Globus pallidus (tissue), 1 donor: ENCODE data around the gene TEX53.

Experiments
- DNase-seq: peaks from one replicate; pipeline ENCODE4 v3.0.0-alpha.2; 2015; ENCODE audit warnings: low spot score

The TEX53 gene

GRCh38 chr9:114657705-114658104 is at the start of gene TEX53:
TSS of gene TEX53 (minus strand) at chr9:114657805. CDS start at chr9:114657774, 31 bp downstream.
- no peak for DNase-seq

DNA sequence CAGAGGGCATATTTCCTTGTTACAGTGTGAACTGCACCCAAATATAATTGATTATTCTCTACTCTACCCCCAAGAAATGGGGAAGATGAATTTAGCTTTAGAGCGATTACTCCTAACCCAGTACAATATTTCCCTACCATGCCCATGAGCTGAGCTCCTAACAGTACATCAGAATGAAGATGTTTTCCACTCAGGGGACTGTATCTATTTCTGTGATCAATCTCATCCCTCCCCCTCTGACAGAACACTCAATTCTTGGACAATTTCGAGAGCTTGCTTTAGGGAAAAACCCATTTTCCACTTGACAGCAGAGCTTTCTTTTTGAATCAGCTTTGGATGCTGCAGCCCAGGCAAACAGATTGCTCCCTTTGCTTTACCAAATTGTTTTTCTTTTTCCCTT is 49.1 kb upstream of the TEX53 start:
- DNase-seq: no peak

DNA sequence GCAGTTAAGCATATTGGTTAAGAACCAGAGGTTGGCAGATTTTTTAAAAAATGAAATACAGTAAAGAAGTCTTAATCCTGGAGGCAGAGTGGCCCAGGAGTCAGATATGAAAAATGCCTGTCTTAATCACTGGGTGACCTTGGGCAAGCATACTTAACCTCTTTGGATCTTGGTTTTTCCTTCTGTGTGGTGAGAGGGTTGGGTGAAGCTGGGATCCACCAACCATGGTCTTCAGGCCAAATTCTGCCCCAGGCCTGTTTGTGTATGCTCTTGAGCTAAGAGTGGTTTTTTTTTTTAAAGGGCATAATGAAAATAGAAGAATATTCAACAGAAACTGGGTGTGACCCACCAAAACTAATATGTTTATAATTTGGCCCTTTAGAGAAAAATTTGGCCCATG is 44.4 kb upstream of the TEX53 start:
- DNase-seq: no peak

DNA sequence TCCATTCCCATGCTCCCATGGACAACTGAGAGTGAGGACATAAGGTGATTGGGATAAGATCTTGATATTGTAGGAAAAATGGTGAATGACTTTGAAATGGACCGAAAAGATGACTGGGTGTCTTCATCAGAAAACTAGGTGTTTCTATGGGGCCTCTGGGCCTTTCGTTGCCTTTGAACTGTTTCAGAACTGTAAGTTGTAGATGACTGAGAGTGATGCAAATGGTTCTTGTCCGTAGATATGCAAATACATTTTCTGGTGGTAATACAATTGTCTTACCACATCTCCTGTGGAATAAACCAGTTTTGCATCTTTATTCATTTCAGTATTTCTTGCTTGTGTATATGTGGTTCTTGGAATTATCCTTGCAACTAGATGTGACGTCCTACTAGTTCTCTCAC is 40.3 kb upstream of the TEX53 start:
- no peak for DNase-seq

- no peak for DNase-seq
Measured at GRCh38 chr9:114696814-114697544, 39.4 kb upstream of the TEX53 start.

DNA sequence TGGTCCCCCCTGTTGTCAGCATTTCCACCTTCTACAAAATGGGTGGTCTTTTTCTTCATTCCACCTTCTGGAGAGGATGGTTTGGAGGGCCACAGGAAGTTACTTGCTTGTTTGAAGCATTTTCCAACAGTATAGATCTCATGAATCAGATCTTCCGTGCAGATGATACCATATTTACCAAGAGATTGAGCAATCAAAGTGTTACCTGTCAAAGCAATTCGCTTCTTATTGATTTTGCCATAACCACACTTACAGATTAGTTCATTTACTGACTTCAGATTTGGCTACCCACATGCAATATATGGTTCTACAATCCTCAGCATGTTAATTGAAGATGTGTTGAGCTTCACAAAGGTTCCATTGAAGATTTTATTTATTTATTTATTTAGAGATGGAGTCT is 38.3 kb upstream of the TEX53 start:
- DNase-seq: no peak

DNA sequence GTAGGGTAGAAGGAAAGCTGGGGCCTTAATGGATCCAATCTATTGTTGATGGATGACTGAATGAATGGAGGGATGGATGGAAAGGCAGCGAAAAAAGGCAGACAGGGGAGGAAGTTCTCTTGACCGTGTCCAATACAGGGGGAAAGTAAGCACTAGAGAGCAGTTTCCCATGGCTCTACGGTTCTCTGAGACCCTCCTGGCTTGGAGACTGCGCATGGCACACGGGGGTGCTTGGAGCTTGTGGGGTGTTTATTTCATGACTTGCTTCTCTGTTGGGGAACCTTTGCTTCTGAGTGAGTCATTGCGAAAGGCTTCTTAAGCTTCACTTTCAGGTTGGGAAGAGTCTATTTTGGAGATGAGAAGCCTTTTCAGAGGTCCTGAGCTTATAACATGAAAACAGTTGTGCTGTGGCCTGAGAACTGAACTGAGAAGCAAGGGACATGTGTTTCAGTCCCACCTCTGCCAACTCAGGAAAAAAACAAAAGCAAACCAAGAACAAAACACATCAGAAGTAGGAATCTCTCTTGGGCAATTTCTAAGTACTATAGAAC is 37.2 kb upstream of the TEX53 start:
- no peak for DNase-seq

DNA sequence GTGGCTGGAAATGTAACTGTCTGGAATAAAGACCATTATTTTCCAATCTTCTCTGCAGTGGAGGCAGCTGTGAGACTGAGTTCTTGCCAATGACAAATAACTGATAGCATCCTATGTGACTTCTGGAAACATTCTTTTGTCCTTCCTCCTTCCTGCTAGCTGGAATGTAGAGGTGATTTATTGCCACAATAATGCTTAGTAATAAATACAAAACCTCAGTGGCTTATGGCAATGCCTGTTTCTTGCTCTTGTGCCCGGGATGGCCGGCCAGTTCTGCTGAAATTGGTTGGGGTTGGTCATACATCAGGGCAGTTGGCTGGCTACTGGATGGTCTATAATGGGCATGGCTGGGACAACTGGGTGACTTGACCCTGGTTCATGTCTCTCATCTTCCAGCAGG is 36.5 kb upstream of the TEX53 start:
- DNase-seq: no peak

- no peak for DNase-seq
Measured at GRCh38 chr9:114693248-114693855, 35.7 kb upstream of the TEX53 start.

GRCh38 chr9:114691956-114692295 is 34.3 kb upstream of the TEX53 start:
- DNase-seq: no peak

DNA sequence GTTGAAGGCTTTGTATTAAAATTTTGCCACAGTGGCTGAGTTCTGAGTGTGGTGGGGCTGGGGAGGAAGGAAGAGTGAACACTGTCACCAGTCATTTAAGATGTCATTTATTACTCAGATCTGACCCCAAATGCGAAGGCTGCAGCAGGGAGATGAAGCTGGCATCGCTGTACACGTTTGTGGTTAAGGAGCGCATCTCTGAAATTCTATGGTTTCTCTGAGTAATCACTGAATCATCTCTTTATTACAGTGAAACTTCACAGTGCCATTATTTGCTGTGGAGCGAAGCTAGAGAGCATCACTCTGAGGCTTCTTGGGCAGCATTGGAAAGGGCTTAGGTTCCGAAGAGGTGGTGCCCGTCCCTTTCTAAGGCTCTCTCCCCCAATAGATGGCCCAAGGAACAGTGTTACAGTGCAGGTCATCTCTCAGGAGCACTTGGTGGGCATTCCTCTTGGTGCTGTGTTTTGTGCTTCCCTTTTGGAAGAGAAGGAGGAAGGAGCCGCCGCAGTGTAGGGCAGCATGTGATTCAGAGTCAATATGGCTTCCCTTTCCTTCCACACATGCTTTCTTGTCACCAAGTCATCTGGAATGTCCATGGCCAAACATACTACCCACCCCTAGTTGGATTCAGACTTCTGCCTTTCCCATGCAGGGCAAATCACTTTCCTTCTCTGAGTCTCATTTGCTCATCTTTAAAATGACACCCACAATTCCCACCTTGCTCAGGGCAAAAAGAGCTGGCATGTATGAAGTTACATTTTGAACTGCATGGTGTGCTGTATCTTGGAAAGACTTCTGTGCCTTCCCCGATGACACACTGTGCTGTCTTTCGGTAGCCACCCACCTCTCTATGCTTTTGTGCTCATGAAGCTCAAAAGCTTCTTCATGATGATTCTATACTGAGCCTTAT is 33.7 kb upstream of the TEX53 start:
- no peak for DNase-seq

GRCh38 chr9:114690308-114690707 is 32.7 kb upstream of the TEX53 start:
- DNase-seq: no peak

GRCh38 chr9:114689813-114690212 is 32.2 kb upstream of the TEX53 start:
- DNase-seq: no peak

DNA sequence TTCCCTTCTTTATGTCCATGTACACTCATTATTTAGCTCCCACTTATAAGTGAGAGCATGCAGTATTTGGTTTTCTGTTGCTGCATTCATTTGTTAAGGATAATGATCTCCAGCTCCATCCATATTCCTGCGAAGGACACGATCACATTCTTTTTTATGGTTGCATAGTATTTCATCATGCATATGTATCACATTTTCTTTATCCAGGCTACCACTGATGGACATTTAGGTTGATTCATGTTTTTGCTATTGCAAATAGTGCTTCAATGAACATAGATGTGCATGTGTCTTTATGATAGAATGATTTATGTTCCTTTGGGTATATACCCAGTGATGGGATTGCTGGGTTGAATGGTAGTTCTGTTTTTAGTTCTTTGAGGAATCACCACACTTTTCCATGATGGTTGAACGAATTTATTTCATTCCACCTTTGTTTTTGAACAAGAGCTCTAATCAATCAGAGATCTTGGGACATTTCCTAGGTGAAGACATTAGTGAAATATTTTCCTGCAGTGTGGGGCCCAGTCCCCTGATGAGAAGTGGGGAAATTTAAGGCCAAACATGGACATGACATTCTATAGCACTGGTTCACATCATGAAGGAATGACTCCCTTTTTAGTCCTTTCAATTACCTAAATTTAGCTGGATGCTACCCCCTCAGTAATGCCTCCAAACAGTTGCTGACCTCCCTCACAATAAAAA is 31.5 kb upstream of the TEX53 start:
- DNase-seq: no peak

GRCh38 chr9:114688379-114688778 is 30.8 kb upstream of the TEX53 start:
- no peak for DNase-seq

GRCh38 chr9:114687034-114687433 is 29.4 kb upstream of the TEX53 start:
- no peak for DNase-seq

DNA sequence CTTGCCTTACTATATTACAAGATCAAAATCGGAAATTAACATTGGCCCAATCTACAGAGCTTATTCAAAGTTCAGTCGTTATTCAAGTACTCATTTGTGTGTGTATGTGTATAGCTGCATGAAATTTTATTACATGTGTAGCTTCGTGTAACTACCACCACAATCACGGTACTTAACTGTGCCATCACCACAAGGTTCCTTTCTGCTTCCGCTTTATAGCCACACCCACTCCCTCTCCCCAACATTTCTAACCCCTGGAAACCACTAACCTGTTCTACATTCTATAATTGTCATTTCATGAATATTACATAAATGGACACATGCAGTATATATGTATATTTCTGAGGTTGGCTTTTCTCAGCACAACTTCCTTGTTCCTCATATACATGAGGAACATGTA is 28.3 kb upstream of the TEX53 start:
- no peak for DNase-seq

- no peak for DNase-seq
Measured at GRCh38 chr9:114684036-114684435, 26.4 kb upstream of the TEX53 start.

DNA sequence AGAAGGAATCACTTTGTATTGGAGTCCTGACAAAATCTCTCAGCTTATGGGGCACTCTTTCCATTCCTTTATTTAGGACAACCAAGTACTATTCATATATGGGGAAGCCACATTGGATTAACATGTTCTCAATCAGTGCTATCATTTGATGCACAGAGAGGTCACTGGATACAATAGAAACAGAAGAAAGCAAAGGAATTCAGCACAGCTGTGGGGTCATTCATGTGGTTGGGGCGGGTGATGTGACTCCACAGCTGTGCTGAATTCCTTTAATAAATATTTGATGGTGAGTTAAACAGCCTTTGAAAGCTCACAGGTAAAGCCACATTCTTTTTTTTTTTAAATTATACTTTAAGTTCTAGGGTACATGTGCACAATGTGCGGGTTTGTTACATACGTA is 25.2 kb upstream of the TEX53 start:
- no peak for DNase-seq

DNA sequence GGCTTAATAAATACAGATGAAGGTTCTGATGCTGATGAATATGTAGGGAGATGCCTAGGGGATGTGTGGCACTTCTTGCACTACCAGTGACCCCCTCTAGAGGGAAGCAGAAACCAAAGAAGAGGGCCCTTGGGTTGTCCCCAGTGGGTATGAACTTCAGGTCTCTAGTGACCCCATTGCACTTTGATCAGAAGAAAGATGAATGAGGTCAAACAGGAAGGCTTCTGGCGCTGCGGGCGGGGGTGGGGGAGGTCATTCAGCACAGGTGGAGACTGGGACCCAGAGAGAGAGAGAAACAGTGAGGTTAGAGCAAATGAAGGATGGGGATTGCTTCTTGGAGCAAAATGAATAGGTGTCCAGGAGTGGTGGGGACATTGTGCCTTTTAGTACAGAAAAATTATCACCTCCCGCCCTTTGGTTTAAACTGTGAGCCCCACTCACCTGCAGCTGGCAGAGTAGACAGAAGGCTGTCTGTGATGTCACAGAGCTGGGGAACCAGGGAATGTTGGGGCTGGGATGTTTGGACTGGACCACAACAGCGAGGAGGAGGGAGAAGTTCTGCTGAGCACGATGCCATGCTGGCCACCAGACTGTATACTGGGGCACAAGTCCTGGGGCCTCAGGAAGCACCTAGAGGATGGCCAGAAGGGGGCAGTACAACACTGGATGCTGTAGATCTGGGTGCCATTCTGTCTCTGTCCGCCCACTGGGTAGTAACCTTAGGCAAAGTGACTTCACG is 24.2 kb upstream of the TEX53 start, which contains the start of gene TEX48:
TEX48 (minus strand) TSS at position 599 of the 739 bp plus-strand sequence. CDS start 10,469 bp downstream, outside the sequence.
- DNase-seq: peak; percentile 61
